ENCODE data around the gene NEURL1B.

- TF ChIP-seq, protein P1, sequence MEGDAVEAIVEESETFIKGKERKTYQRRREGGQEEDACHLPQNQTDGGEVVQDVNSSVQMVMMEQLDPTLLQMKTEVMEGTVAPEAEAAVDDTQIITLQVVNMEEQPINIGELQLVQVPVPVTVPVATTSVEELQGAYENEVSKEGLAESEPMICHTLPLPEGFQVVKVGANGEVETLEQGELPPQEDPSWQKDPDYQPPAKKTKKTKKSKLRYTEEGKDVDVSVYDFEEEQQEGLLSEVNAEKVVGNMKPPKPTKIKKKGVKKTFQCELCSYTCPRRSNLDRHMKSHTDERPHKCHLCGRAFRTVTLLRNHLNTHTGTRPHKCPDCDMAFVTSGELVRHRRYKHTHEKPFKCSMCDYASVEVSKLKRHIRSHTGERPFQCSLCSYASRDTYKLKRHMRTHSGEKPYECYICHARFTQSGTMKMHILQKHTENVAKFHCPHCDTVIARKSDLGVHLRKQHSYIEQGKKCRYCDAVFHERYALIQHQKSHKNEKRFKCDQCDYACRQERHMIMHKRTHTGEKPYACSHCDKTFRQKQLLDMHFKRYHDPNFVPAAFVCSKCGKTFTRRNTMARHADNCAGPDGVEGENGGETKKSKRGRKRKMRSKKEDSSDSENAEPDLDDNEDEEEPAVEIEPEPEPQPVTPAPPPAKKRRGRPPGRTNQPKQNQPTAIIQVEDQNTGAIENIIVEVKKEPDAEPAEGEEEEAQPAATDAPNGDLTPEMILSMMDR (IDR thresholded peaks at IDR 0.05): peak in 7 of 12 donors; percentile 5 to 53 (median 29)
- TF ChIP-seq POLR2A (IDR thresholded peaks at IDR 0.05): peak in 1 of 2 donors; percentile 59
Measured at GRCh38 chr5:172640822-172641358, at the start of gene NEURL1B.

All from heart left ventricle (tissue), 13 donors.